Measurements from ENCODE around the gene ADAM12. TPM values are rescaled to one million over a fixed set of nuclear protein-coding genes. Genes with fewer than 3 reads are reported as not detected.

The ADAM12 gene
- polyA plus RNA-seq, 1 donor from 2014 or later = 0.09 TPM

GRCh38 chr10:126128581-126128980, 259.7 kb downstream of the ADAM12 start:
- Histone ChIP-seq H3K9ac (ENCODE audit: low read length) (no peak overlapping the region), H3K9me3 (ENCODE audit: low read length) (no peaks in the 10 kb centered on the region), H3K4me3 (ENCODE audit: low read length) (no peak overlapping the region), H3K4me2 (ENCODE audit: low read length) (no peak overlapping the region), H3K9me2 (ENCODE audit: insufficient read depth, low read length) (no peaks in the 10 kb centered on the region), H4K20me1 (ENCODE audit: insufficient read depth) (no peaks in the 10 kb centered on the region), H3K36me3 (ENCODE audit: insufficient read depth, low read length) (no peaks in the 10 kb centered on the region), H2AFZ (ENCODE audit: low read depth, low read length) (no peak overlapping the region), H3F3A (ENCODE audit: insufficient read depth, low read length, poor library complexity, severe bottlenecking) (no peaks in the 10 kb centered on the region), H3K27me3 (ENCODE audit: insufficient read depth, low read depth, low read length) (no peaks in the 10 kb centered on the region), H3K27ac (ENCODE audit: low read length) (no peak overlapping the region), H3K79me2 (replicated peaks; ENCODE audit: insufficient read depth, low read length) (no peaks in the 10 kb centered on the region)
- no peak for TF ChIP-seq SMC3 (conservative IDR thresholded peaks at IDR 0.05; ENCODE audit: poor library complexity)
- TF ChIP-seq CTCF (IDR thresholded peaks at IDR 0.05; ENCODE audit: poor library complexity, severe bottlenecking) = no peak
- no peak for TF ChIP-seq EP300 (conservative IDR thresholded peaks at IDR 0.05; ENCODE audit: poor library complexity, severe bottlenecking)
- TF ChIP-seq REST (IDR thresholded peaks at IDR 0.05; ENCODE audit: borderline replicate concordance) = no peak
- no peak for TF ChIP-seq MXI1 (conservative IDR thresholded peaks at IDR 0.05; ENCODE audit: poor library complexity, severe bottlenecking)
- no peak for TF ChIP-seq POLR2AphosphoS5 (IDR thresholded peaks at IDR 0.05)
- no peak for TF ChIP-seq EZH2 (IDR thresholded peaks at IDR 0.05; ENCODE audit: borderline replicate concordance, insufficient read depth, low read length, poor library complexity, severe bottlenecking)
- TF ChIP-seq RAD21 (conservative IDR thresholded peaks at IDR 0.05) = no peak
- TF ChIP-seq TAF1 (IDR thresholded peaks at IDR 0.05; ENCODE audit: low read depth) = no peak

- Histone ChIP-seq H3K79me2 (replicated peaks; ENCODE audit: insufficient read depth, low read length) (no peaks in the 10 kb centered on the region), H3K9me3 (ENCODE audit: low read length) (no peaks in the 10 kb centered on the region), H3K9ac (ENCODE audit: low read length) (no peak overlapping the region), H3F3A (ENCODE audit: insufficient read depth, low read length, poor library complexity, severe bottlenecking) (no peaks in the 10 kb centered on the region), H3K4me3 (ENCODE audit: low read length) (no peak overlapping the region), H3K9me2 (ENCODE audit: insufficient read depth, low read length) (no peaks in the 10 kb centered on the region), H3K27ac (ENCODE audit: low read length) (no peak overlapping the region), H3K4me2 (ENCODE audit: low read length) (no peak overlapping the region), H2AFZ (ENCODE audit: low read depth, low read length) (no peak overlapping the region), H3K36me3 (ENCODE audit: insufficient read depth, low read length) (no peaks in the 10 kb centered on the region), H3K27me3 (ENCODE audit: insufficient read depth, low read depth, low read length) (no peaks in the 10 kb centered on the region), H4K20me1 (ENCODE audit: insufficient read depth) (no peaks in the 10 kb centered on the region)
- no peak for TF ChIP-seq EZH2 (IDR thresholded peaks at IDR 0.05; ENCODE audit: borderline replicate concordance, insufficient read depth, low read length, poor library complexity, severe bottlenecking)
- TF ChIP-seq CTCF (IDR thresholded peaks at IDR 0.05; ENCODE audit: poor library complexity, severe bottlenecking) = no peak
- TF ChIP-seq RAD21 (conservative IDR thresholded peaks at IDR 0.05) = no peak
- no peak for TF ChIP-seq MXI1 (conservative IDR thresholded peaks at IDR 0.05; ENCODE audit: poor library complexity, severe bottlenecking)
- no peak for TF ChIP-seq EP300 (conservative IDR thresholded peaks at IDR 0.05; ENCODE audit: poor library complexity, severe bottlenecking)
- TF ChIP-seq TAF1 (IDR thresholded peaks at IDR 0.05; ENCODE audit: low read depth) = no peak
- TF ChIP-seq REST (IDR thresholded peaks at IDR 0.05; ENCODE audit: borderline replicate concordance) = no peak
- TF ChIP-seq SMC3 (conservative IDR thresholded peaks at IDR 0.05; ENCODE audit: poor library complexity) = no peak
- no peak for TF ChIP-seq POLR2AphosphoS5 (IDR thresholded peaks at IDR 0.05)
Measured at GRCh38 chr10:126127481-126128029, 260.7 kb downstream of the ADAM12 start.
